ENCODE data around the gene CHRNB4.
"Not testable (repeated sequence)": the region's sequence is repeated elsewhere in the genome, so short reads cannot be mapped to it uniquely, and the experiment has no call there.

Gene CHRNB4

GRCh38 chr15:78641102-78641748 lies at the start of gene CHRNB4:
CHRNB4 (minus strand) TSS chr15:78641210; CDS start chr15:78641133, 77 bp downstream.
- DNase-seq = no peak

GRCh38 chr15:78689626-78690025 lies 48.6 kb upstream of the CHRNB4 start:
- no peak for DNase-seq

- no peak for DNase-seq
Observed at GRCh38 chr15:78685925-78686324, 44.9 kb upstream of the CHRNB4 start.

DNA sequence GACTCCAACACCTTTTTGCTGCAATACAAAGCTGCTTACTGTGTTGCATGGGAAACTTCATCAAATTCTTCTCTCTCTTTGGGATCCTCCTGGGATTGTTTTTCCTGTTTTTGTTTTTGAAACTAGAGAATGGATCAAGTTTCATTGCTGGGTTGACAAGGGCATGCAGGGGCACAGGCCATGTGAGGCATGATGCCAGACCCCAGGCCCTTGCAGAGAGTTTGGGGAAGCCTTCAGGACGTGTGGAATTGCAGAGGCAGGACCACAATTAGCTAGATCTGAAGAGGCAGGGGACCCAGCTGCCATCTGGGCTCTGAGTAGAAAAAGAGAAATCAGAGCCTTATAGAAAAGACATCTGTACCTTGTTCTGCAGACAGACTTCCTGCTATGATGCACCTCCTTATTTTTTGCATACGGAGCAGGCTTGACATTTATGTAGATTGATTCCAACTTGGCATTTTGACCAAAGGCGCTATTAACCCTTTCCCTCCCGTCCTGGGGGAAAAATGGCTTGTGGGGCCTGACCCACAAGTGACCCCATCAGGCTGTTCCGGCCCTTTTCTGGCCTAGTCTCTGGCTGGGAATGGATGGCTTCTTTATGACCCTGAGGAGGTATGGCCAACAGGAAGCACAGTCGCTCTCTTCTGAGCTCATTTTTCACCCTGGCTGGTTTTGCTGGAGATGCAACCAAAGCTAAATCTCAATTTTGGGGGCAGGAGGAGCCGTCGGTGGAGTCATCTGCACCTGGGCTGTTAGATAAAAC lies 44.3 kb upstream of the CHRNB4 start:
- DNase-seq = no peak

DNA sequence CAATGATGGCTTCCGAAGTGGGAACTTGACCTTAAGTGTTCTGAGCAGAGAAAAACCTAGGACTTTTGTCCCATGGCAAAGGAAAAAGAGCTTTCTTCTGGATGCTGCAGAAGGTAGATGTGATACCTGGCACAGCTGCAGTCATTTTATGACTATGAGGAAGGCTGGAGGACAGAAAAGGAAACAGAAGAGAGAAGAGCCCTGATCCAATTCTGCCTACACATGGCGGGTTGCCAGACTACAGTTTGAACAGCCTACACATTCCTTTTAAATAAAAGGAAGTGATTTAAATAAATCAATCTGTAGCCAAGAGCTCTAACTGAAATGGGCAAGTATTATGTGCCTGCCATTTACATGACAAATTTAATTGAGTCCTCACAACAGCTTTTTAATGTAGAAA lies 43.6 kb upstream of the CHRNB4 start:
- DNase-seq = no peak

GRCh38 chr15:78683599-78683998 lies 42.6 kb upstream of the CHRNB4 start:
- DNase-seq = not testable (repeated sequence)

GRCh38 chr15:78682693-78683410 lies 41.8 kb upstream of the CHRNB4 start:
- DNase-seq = no peak

- no peak for DNase-seq
Observed at GRCh38 chr15:78682004-78682651, 41.1 kb upstream of the CHRNB4 start.

GRCh38 chr15:78681281-78682003 lies 40.4 kb upstream of the CHRNB4 start:
- peak; percentile 44 to 80 for DNase-seq

DNA sequence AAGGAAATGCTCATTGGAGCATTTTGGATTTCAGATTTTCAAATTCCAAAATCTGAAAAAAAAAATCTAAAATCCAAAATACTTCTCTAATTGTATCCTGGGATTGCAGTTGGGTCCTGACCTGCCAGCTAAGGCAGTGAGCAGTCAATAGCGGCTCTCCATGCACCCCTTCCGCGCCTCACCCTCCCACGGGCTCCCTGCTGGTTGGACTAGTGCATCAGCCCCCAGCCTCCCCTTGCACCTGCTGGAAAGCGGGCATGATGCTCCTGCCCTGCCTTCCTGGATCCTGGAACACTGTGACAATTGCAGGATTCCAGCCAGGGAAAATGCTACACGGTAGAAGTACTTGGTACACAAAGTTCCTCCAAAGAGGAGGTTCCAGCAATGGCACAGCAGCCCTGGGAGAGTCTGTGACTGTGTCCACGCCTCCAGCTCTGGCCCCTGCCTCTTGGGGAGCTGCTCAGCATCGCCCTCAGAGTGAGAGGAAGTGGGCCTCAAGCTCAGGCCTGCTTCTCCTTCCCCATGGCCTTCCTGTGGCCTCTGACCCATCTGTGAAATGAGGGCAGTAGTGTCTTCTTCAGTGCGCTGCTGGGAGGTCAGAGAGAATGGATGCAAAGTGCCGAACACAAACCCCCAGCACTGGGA lies 39.5 kb upstream of the CHRNB4 start:
- no peak for DNase-seq

DNA sequence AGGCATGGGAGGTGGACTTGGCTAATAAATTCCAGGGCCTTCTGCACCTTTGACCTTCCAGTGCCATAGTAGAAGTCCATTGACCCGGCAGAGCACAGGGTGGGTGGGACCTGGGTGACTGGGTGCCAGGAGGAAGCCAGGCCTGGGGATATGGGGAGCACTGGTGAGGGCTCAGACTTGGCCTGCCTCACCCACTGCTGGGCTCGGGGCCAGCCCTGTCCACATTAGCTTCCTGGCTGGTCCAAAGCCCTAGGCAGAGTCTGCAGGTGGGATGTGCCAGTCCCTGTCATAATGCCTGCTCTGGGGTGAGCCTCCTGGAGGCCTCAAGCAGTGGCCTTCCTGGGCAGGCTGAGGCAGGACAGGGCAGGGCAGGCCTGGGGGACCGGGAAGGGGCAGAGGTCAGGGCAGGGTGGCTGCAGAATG lies 38.1 kb upstream of the CHRNB4 start:
- DNase-seq = no peak

- no peak for DNase-seq
Observed at GRCh38 chr15:78676424-78677110, 35.6 kb upstream of the CHRNB4 start.

DNA sequence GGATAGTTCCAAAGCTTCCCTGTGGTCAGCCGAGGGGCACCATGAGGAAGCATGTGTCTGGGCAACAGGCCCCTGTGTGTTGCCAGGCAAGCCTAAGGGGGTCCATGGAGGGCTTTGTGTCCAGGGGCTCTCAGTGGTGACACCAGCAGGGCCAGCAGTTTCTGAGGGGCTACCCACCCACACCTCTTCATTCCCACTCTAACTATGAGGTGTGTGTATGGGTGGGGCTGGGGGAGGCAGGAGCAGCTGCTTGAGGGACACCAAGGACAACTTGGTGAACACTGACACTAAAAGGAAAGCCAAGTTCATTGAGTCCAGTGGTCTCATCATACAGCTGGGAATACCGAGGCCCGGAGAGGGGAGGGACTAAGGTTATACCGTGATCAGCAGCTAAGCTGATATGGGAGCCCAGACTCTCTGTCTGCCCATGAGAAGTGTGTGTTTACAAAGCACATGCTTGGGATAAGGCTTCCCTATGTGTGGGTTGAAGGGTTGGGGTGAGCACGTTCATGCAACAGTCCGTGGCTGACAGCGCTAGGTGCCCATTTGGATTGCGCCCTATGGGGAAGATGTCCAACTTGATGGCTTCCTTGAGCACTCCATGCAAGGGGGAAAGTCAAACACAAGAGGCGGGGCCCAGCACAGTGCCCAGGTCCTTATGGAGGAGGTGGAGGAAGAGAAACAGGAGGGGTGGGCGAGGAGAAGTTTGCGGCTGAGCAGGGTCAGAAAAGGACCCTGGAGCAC lies 34.8 kb upstream of the CHRNB4 start:
- DNase-seq = no peak

GRCh38 chr15:78675206-78675605 lies 34.2 kb upstream of the CHRNB4 start:
- DNase-seq = no peak

DNA sequence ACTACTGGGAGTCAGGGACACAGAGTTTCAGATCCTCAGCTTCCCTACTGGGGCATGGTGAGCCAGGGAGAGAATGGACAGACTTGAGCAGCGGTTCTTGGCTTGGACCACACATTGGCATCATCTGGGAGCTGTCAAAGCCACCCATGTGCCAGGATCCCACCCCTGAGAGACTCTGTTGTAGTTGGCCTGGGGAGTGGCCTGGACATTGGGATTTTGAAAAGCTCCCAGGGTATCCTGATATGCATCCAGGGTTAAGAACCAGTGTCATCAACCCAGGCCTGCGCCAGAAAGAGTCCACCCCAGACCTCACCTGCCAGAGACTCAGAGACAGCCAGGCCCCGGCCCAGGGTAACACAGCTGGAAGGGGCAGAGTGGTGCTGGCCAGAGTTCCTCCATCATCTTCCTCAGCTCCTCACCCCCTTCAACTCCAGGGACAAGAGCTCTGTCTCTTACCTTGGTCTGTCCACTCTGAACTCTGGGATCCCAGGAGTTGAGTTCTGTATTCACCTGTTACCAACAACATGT lies 33.0 kb upstream of the CHRNB4 start:
- no peak for DNase-seq

DNA sequence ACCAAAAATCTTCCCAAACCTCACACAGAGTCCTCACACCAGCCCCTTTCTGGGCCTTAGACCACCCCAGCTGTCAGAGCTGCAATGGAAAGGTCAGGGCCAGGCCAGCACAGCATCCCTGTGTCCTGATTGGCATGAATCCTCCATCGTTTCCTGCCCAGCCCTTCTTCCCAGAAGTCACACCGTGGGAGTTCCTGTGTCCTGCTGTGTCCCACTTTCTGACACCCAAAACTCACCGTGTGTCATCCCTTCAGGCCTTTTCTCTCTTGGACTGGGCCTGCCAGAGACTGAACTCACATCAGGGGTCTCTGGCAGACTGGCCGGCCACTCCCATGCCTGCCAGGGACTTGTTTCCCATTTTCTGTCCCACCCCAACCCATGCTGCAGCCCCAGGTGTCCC lies 32.5 kb upstream of the CHRNB4 start:
- DNase-seq = no peak

DNA sequence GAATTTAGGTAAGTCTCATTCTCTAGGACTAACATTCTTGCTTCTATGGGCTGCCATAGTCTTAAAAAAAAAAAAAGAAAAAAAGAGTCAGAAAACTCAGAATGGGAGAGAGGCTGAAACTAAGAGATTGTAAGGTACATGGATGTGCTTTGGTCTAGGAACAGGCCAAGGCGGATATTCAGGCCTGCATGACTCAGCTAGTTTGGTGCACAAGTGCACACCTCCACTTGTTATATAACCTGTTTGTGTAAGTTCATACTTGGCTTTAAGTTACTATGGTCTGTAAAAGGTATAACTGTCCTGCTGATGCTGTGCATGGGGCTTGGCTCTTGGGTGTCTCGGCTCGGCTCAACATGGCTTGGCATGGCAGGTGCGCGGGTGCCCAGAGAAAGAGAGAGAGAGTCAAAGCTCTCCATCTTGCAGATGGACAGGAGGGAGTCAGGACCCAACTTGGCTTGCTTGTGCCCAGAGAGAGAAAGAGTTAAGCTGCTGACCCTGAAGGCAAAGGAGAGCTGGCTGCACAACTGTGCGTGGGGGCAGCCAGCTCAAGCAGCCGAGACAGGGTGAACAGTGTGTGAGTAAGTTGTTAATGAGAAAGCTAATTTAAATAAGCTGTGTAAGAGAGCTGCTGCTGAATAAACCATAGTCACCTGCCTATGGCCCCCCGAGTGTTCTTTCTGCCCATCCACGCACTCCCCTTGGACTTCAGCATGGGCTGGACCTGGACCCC lies 31.4 kb upstream of the CHRNB4 start:
- DNase-seq = no peak

- peak in 1 of 2 experiments; percentile 3 for DNase-seq
Observed at GRCh38 chr15:78671626-78672211, 30.7 kb upstream of the CHRNB4 start.

DNA sequence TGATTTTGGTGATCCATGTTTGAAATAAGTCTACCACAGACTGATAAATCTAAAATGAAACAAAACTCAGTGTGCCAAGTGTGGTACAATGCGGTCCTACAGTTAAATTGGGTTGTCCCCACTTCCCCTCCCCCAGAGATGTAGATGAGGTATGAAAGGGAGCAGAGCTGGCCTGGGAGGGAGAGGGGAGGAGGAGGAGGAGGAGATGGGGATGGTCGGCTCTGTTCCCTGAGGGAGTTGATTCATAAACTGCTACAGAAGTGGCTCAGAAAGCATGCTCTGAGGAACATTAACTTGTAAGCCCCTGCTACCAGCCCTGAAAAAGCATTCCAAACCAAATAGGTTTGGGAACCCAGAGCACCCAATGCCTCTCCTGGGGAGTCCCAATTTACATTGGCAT lies 28.0 kb upstream of the CHRNB4 start:
- no peak for DNase-seq
